GM23338 (cell line): ENCODE data around the gene SORL1.

ENCODE experiments used
- ETS1 ChIP-seq: IDR thresholded peaks from 2 replicates; pipeline ENCODE4 v1.6.1; 2016; ENCODE audit warnings: antibody characterized with exemption
- EZH2 ChIP-seq: fragments of 200-600 bp; sonication (generic); IDR thresholded peaks from one replicate; pipeline ENCODE4 v1.8.0; 2017; ENCODE audit warnings: antibody characterized with exemption, mild to moderate bottlenecking, low read depth; ENCODE audit not compliant: unreplicated experiment
- EZH2phosphoT487 ChIP-seq: fragments of 200-600 bp; sonication (generic); IDR thresholded peaks from one replicate; pipeline ENCODE4 v1.8.1; 2018; ENCODE audit warnings: antibody characterized with exemption; ENCODE audit not compliant: unreplicated experiment
- JUNB ChIP-seq: IDR thresholded peaks from one replicate; pipeline ENCODE4 v1.6.1; 2016; ENCODE audit warnings: antibody characterized with exemption; ENCODE audit not compliant: unreplicated experiment
- STAT1 ChIP-seq: IDR thresholded peaks from one replicate; pipeline ENCODE4 v1.6.1; 2016; ENCODE audit warnings: antibody characterized with exemption; ENCODE audit not compliant: unreplicated experiment
- TF ChIP-seq, protein P1 (sequence below), 2 experiments: fragments of 200-600 bp in 1 of 2; sonication (generic) in 1 of 2; conservative IDR thresholded peaks; 2 replicates each; pipeline versions ENCODE4 v1.5.1 to v1.6.1; 2016 to 2017; ENCODE audit warnings: antibody characterized with exemption in 2 of 2, low read depth in 2 of 2, mild to moderate bottlenecking in 2 of 2, moderate library complexity in 1 of 2
- TF ChIP-seq, protein P2 (sequence below): IDR thresholded peaks from one replicate; pipeline ENCODE4 v1.6.1; 2018; ENCODE audit warnings: antibody characterized with exemption; ENCODE audit not compliant: unreplicated experiment

- TF ChIP-seq, protein P1, sequence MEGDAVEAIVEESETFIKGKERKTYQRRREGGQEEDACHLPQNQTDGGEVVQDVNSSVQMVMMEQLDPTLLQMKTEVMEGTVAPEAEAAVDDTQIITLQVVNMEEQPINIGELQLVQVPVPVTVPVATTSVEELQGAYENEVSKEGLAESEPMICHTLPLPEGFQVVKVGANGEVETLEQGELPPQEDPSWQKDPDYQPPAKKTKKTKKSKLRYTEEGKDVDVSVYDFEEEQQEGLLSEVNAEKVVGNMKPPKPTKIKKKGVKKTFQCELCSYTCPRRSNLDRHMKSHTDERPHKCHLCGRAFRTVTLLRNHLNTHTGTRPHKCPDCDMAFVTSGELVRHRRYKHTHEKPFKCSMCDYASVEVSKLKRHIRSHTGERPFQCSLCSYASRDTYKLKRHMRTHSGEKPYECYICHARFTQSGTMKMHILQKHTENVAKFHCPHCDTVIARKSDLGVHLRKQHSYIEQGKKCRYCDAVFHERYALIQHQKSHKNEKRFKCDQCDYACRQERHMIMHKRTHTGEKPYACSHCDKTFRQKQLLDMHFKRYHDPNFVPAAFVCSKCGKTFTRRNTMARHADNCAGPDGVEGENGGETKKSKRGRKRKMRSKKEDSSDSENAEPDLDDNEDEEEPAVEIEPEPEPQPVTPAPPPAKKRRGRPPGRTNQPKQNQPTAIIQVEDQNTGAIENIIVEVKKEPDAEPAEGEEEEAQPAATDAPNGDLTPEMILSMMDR (conservative IDR thresholded peaks at IDR 0.05; ENCODE audit: low read depth in 2 of 2): no peak
- TF ChIP-seq STAT1 (no peak), ETS1 (no peak), EZH2phosphoT487 (no peak), JUNB (no peak), EZH2 (no peak)
- TF ChIP-seq, protein P2, sequence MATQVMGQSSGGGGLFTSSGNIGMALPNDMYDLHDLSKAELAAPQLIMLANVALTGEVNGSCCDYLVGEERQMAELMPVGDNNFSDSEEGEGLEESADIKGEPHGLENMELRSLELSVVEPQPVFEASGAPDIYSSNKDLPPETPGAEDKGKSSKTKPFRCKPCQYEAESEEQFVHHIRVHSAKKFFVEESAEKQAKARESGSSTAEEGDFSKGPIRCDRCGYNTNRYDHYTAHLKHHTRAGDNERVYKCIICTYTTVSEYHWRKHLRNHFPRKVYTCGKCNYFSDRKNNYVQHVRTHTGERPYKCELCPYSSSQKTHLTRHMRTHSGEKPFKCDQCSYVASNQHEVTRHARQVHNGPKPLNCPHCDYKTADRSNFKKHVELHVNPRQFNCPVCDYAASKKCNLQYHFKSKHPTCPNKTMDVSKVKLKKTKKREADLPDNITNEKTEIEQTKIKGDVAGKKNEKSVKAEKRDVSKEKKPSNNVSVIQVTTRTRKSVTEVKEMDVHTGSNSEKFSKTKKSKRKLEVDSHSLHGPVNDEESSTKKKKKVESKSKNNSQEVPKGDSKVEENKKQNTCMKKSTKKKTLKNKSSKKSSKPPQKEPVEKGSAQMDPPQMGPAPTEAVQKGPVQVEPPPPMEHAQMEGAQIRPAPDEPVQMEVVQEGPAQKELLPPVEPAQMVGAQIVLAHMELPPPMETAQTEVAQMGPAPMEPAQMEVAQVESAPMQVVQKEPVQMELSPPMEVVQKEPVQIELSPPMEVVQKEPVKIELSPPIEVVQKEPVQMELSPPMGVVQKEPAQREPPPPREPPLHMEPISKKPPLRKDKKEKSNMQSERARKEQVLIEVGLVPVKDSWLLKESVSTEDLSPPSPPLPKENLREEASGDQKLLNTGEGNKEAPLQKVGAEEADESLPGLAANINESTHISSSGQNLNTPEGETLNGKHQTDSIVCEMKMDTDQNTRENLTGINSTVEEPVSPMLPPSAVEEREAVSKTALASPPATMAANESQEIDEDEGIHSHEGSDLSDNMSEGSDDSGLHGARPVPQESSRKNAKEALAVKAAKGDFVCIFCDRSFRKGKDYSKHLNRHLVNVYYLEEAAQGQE: no peak
Observed at GRCh38 chr11:121530257-121530656, 78.1 kb downstream of the SORL1 start.
